GM18907 (cell line): ENCODE results near the gene SMAD9.
"Not testable (repeated sequence)": the region's sequence is repeated elsewhere in the genome, so short reads cannot be mapped to it uniquely, and the experiment has no call there.

Experiments
- ATAC-seq: cut with Tn5 transposase; IDR thresholded peaks from one replicate; pipeline ENCODE4 v1.9.1; 2021; ENCODE audit warnings: mild to moderate bottlenecking, moderate library complexity; ENCODE audit not compliant: unreplicated experiment

Gene SMAD9

DNA sequence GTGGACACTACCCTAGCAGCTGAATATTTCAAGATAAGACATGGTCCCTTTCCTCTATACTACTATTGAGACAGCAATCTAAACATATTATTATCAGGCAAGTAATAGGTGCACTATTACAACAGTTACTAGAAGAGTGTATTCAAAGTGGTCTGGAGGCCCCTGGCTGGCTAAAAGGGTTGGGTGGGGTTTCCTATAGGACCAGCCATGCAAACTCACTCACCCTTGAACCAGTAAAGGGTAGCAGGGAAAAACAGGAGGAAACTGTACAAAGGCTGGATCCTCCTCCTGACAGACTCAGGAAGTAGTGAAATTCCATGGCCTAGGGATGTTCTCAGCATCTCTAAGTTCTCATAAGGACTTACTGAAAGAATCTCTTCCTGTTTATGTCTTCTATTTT lies 7.7 kb downstream of the SMAD9 start:
- no peak for ATAC-seq

DNA sequence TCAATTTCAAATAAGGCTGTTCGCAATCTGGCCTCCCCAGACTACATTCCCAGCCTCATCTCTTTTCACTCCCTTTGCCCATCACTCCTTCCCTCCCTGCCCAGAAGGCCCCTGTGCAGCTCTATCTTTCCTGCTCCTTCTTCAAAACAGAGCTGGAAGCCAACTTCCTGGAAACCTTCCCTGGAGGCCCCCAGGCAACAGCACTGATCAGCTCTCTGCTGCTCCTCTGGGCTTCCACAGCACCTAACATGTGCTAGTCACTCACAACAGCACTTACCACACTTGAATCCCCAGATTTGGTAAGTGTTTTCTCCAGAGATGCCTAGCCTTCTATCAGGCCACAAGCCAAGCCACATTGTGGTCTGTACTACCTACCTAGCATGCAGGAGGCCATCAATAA lies 9.5 kb downstream of the SMAD9 start:
- ATAC-seq = no peak

DNA sequence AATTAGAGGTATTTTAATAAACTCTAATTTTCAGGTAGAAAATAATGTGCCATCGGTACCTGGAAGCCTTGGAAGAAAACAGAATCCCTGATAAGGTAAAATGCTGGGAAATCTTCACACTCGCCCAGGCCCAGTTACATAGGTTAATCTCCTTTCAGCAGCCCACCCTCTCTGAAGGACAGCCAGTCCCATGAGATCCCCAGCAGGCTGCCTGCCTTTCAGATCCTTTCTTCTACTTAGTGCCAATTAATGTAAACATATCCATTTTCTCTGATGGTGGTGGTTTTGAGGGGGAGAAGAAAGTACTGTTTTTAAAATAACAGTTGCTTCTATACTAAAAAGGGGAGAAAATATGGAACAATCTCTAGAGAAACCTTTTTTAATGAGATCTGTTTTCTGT lies 12.2 kb downstream of the SMAD9 start:
- no peak for ATAC-seq

GRCh38 chr13:36907266-36907665 lies 12.8 kb downstream of the SMAD9 start:
- no peak for ATAC-seq

DNA sequence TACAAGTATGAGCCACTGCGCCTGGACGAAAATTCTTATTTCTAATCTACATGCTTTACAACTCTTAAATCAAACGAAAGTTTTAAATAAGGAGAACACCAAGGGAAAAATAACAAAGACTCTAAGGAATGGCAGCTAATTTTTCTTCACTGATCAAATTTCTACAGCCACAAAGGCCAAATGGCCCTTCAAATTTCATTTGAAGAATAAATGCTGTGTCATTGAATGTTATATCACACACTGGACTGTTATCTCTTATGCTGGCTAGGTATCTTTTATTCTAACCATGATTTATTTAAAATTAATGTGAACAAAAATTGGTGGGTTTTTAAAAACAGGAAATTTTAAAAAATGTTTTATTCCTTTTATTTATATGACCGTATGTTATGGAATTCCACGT lies 14.1 kb downstream of the SMAD9 start:
- no peak for ATAC-seq

DNA sequence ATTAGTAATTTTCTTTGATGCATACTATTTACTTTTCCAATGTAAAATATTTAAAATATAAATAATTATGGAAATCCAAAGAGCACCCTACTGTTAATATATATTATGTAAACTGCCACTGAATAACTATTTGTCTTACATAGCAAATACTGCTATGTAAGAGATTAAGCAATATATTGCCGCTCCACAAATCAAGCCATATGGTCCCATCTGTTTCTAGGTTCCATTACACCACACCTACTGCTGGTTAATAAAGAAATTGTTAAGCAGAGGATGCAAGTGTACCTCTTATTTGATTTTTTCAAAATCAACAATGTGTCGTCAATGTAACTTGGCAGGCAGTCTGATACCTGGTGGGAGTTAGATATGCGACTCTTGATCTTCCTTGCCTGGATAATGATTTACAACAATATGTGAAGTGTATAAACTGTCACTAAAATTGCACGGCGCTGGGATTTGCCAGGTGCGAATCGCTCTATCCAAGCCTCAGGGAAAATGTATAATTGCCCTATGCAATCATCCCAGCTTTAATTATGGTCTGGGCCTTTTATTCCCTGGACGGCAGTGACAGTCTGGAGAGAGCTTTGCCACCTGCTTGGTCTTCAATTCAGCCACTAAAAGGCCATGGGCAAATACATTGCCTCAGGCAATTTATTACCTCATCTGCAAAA lies 16.0 kb downstream of the SMAD9 start:
- no peak for ATAC-seq

GRCh38 chr13:36897054-36897616 lies 22.9 kb downstream of the SMAD9 start:
- ATAC-seq = no peak

- no peak for ATAC-seq
These were observed 28.3 kb downstream of the SMAD9 start for GRCh38 chr13:36891752-36892151.

DNA sequence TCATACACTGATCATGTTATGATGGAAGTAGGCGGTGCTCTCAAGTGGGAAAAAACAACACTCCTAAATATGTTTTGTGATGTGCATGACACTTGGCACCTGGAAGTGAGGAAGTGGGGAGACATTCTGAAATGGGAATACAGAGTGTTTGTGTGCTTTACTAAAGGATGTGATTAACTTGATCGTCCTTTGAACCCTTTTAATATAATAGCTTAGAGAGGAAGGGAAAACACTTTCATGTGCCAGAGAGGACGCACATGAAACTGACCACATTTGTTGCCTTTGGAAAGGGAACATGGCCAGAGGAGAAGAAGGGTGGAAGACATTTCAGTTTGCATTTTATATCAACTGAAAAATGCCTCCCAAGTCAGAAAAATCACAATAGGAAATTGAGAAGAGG lies 31.4 kb downstream of the SMAD9 start:
- ATAC-seq = no peak

DNA sequence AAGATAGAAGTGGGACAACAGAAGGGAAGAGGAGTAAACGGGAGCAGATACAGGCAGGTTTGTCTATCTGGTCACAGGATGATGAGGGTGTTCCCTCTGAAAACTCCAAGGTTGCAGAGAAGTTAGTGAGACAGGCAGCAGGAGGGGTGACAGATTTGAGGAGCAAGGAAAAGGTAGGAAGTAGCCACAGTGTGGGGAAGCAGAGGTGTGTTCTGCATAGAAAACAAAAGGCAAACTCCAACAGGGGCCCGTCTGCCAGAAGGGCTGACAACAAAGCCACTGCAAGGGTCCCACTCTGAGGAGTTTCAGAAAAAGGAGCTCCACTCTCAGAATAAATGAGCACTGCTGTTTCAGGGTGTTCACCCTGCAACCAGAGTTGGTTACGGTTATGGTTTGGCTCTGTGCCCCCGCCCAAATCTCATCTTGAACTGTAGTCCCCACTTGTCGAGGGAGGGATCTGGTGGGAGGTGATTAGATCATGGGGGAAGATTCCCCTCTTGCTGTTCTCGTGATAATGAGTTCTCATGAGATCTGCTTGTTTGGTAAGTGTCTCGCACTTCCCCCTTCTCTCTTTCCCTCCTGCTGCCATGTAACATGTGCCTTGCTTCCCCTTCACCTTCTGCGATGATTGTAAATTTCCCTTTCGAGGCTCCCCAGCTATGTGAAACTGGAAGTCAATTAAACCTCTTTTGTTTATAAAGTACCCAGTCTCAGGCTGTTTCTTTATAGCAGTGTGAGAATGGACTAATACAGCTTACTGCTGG lies 32.1 kb downstream of the SMAD9 start:
- ATAC-seq = no peak

DNA sequence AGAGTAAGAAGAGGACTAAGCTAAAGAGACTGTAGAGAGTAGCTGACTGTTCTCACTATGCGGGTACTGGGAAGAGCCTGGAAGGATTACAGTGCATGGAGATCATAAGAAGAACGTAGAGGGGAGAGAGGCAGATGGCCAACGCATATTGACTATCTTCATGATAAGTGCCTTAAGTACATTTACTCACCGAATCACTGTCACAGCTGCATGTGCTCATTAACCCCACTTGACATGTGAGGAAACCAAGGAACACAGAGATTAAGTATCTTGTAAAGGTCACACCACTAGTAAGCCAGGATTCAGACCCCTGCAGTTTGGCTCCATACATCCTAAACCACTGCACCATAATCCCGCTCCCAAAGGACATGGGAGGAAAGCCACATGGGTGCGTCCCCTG lies 34.1 kb downstream of the SMAD9 start:
- no peak for ATAC-seq

DNA sequence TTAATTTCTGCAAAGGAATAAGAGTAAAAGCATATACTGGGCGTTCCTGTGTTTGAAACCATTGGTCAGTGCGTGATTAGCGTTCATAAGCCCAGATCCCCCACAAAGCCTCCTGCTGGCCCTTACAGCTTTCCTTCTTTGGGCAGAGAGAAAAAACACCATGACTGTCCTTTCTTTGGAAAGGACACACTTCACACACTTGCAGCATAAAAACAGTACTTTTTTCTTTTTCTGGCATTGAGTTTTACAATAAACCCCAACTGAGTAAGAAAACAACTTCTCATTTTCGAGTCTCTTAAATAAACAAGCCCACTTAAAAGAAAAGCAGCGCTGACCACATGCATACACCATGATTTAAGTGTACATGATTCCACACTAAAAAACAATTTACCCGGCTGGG lies 35.8 kb downstream of the SMAD9 start:
- no peak for ATAC-seq

- ATAC-seq = no peak
These were observed 36.2 kb downstream of the SMAD9 start for GRCh38 chr13:36883824-36884223.

DNA sequence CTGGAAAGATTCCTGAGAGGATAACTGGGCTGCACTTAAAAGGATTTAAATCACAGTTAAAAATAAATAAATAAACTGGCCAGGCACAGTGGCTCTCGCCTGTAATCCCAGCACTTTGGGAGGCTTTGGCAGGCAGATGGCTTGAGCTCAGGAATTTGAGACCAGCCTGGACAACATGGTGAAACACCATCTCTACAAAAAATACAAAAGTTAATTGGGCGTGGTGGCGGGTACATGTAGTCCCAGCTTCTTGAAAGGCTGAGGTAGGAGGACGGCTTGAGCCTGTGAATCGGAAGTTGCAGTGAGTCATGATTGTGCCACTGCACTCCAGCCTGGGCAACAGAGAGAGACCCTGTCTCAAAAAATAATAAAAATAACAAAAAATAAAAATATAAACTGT lies 36.6 kb downstream of the SMAD9 start:
- ATAC-seq = not testable (repeated sequence)

DNA sequence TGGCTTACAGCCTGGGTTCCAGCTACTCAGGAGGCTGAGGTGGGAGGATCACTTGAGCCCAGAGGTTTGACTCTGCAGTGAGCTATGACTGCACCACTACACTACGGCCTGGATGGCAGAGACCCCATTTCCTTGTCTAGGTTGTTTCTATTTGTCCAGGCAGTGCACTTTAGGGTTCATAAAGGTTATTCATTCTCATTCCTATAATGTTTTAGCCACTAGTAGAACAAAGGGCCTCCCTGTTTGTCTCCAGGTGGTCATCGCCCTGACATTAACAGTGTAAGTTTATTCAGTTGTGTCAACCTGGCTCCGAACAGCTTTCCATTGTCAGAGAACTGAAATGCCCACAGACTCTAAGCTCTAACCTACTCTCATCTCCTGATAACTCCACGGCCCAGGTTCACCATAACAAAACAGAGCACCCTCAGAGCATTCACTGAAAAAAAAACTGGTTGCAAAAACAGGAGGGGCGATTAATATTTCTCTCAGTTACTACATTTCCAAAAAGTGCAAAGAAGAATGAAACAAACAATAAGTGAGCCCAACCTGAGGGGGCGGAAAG lies 37.1 kb downstream of the SMAD9 start:
- no peak for ATAC-seq

DNA sequence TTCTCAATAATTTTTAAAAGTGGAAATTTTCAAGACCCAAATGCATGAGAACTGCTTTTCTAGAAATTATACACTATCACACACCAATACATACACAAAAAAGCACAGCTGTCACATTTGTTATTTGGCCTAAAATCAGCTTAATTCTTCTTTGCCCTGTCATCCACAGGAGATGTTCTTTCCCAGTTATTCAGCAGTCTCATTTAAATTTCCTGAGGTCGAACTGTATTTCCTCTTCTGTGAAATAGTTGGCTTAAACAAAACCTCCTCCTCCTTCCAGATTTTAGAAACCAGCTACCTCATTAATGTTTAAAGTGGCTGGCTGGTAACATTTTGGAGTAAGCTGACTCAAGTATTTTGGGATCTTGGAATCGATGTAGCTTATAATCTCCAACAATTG lies 39.1 kb downstream of the SMAD9 start:
- ATAC-seq = no peak

DNA sequence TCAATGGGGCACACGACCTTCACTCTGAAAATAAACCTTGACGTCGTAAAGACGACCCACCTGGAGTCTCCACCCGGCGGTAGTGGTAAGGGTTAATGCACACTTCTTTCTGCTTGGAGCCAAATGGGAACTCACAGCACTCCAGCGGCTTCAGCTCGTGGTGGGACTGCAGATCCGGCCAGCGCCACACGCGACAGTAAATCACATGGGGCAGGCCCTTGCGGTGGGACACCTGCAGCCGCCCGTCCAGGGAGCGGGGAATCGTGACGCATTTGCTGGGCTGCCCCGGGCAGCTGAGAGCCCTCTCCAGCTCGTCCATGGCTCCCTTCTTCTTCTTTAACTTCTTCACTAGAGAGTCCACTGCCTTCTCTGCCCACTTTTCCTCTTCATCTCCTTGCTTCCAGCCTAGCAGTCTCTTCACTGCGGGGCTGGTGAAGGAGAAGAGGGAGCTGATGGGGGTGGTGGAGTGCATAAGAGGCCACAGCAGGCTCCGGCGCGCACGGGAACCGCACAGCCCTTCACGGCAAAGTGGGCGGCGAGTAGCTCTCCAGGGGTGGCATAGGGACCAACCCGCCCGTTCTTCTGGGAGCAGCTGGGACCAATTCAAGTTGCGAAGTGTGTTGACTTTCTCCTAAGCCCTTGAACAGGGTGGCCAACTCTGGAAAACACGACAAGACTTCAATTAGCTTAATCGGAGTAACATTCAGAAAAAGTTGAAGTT lies 40.7 kb downstream of the SMAD9 start:
- no peak for ATAC-seq

DNA sequence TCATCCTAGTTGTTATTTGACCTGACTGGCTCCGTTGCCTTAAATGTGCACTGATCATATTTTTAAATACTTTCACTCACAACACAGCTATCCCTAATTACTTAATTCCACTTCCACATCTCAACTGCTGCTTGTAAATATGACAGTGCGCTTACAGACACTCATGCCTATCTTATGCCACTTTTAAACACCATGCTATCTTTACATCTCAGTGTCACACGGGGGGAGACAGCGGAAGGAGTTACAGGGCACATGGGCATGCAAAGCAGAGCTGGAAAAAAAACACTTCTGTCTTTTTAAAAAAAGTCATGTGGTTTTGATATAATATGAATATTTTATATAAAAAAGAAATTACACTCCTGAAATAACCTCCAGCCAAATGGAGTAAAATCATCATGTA lies 44.1 kb downstream of the SMAD9 start:
- no peak for ATAC-seq

DNA sequence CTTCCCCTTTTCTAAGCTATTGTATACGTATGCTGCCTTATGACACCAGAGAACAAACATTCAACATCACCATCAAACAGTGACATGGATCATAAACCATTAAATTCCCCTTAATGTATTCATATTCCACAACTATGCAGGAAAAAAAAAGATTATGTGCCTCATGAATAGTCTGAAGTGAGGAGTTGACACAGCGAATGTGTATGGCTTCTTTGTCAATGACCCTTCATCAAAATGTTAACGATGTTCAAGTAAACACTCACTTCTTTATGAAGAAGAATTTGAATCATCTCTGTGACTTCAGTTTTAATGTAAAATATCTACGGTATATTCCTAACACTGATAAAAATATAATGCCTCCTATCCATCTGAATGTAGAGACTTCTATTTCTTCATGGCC lies 44.6 kb downstream of the SMAD9 start:
- no peak for ATAC-seq

DNA sequence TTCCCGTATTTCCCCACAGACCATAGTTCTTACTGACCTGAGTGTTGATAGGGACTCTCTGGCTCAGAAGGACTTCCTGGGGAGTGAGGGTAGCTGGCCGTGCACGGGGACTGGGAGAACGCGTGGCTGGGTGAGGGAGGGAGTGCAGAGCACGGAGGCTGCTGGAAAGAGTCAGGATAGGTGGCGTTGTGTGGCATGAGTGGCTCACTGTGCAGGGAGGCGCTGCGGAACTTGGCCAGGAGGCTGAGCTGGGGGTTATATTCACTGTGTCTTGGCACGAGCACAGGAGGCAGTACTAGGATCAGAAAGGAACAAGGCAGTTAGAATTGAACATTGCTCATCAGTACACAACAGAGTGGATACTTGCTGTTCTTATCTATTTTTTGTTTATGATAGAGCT lies 47.4 kb downstream of the SMAD9 start:
- ATAC-seq = no peak

- no peak for ATAC-seq
These were observed 49.9 kb downstream of the SMAD9 start for GRCh38 chr13:36870050-36870692.
